Transverse colon (tissue), 3 donors: Measurements from ENCODE around the gene SLC29A1.
"Not testable (repeated sequence)": the region's sequence is repeated elsewhere in the genome, so short reads cannot be mapped to it uniquely, and the experiment has no call there.

ENCODE experiments used
- EP300 ChIP-seq: sonication (generic); formaldehyde crosslinking; IDR thresholded peaks from one replicate; pipeline ENCODE4 v1.6.1; 2017; ENCODE audit warnings: antibody characterized with exemption, low read depth
- POLR2A ChIP-seq: fragments of 450-650 bp; IDR thresholded peaks from one replicate; pipeline ENCODE4 v1.6.1; 2016; ENCODE audit warnings: antibody characterized with exemption, mild to moderate bottlenecking, moderate library complexity
- TF ChIP-seq, protein P1 (sequence below), 5 experiments: fragments of 200-600 bp in 3 of 5; fragments of 450-650 bp in 2 of 5; sonication (generic) in 3 of 5; IDR thresholded peaks; 1 replicate in 2 of 5; 2 replicates in 3 of 5; pipeline ENCODE4 v1.5.1; 2016 to 2017; ENCODE audit warnings: antibody characterized with exemption in 5 of 5, inconsistent platforms in 3 of 5, mild to moderate bottlenecking in 2 of 5, moderate library complexity in 1 of 5

DNA sequence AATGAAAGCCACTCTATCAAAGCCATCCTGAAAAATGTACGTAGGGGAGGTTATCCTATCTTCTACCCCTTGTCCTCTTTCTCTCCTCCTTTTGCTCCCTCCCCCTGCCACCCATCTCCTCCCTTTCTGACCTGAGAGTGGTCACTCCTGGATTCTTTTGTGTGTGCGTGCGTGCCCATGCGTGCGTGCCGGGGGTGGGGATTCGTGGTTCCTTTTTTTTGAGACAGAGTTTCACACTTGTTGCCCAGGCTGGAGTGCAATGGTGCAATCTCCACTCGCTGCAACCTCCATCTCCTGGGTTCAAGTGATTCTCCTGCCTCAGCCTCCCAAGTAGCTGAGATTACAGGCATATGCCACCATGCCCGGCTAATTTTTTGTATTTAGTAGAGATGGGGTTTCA is 8.0 kb downstream of the SLC29A1 start:
- TF ChIP-seq, protein P1, sequence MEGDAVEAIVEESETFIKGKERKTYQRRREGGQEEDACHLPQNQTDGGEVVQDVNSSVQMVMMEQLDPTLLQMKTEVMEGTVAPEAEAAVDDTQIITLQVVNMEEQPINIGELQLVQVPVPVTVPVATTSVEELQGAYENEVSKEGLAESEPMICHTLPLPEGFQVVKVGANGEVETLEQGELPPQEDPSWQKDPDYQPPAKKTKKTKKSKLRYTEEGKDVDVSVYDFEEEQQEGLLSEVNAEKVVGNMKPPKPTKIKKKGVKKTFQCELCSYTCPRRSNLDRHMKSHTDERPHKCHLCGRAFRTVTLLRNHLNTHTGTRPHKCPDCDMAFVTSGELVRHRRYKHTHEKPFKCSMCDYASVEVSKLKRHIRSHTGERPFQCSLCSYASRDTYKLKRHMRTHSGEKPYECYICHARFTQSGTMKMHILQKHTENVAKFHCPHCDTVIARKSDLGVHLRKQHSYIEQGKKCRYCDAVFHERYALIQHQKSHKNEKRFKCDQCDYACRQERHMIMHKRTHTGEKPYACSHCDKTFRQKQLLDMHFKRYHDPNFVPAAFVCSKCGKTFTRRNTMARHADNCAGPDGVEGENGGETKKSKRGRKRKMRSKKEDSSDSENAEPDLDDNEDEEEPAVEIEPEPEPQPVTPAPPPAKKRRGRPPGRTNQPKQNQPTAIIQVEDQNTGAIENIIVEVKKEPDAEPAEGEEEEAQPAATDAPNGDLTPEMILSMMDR (IDR thresholded peaks at IDR 0.05) = not testable (repeated sequence)
- not testable (repeated sequence) for TF ChIP-seq POLR2A, EP300
